Astrocyte of the cerebellum (primary cell): ENCODE data around the gene CFAP65.

Source experiments
- DNase-seq: peaks from one replicate; pipeline ENCODE4 v3.0.0-alpha.2; 2011; ENCODE audit warnings: low read depth
- H3K4me3 ChIP-seq: 2 replicates; pipeline ENCODE4 v1.5.1; 2011; ENCODE audit warnings: mild to moderate bottlenecking, low read depth, low read length, moderate library complexity
- in situ Hi-C: cut with HindIII; loops from 2 replicates; pipeline ENCODE4 v1.10.0; 2017; ENCODE audit warnings: low sequenced_read_pairs
- TF ChIP-seq, protein P1 (sequence below): IDR thresholded peaks from 2 replicates; pipeline ENCODE4 v1.5.1; 2012; ENCODE audit warnings: low read length, low read depth, moderate library complexity, mild to moderate bottlenecking; ENCODE audit errors: missing control alignments

Gene CFAP65

GRCh38 chr2:219057709-219058540 lies 16.6 kb upstream of the CFAP65 start:
- in situ Hi-C loops: no loop called here
- H3K4me3 ChIP-seq: no peak overlapping the region
- no peak for DNase-seq
- TF ChIP-seq, protein P1, sequence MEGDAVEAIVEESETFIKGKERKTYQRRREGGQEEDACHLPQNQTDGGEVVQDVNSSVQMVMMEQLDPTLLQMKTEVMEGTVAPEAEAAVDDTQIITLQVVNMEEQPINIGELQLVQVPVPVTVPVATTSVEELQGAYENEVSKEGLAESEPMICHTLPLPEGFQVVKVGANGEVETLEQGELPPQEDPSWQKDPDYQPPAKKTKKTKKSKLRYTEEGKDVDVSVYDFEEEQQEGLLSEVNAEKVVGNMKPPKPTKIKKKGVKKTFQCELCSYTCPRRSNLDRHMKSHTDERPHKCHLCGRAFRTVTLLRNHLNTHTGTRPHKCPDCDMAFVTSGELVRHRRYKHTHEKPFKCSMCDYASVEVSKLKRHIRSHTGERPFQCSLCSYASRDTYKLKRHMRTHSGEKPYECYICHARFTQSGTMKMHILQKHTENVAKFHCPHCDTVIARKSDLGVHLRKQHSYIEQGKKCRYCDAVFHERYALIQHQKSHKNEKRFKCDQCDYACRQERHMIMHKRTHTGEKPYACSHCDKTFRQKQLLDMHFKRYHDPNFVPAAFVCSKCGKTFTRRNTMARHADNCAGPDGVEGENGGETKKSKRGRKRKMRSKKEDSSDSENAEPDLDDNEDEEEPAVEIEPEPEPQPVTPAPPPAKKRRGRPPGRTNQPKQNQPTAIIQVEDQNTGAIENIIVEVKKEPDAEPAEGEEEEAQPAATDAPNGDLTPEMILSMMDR: peak; percentile 82

GRCh38 chr2:219056896-219057708 lies 15.8 kb upstream of the CFAP65 start:
- no peak for DNase-seq
- in situ Hi-C loops: no loop called here
- TF ChIP-seq, protein P1: no peak
- H3K4me3 ChIP-seq: no peak overlapping the region

- H3K4me3 ChIP-seq: no peak overlapping the region
- DNase-seq: no peak
- in situ Hi-C loops: no loop called here
- TF ChIP-seq, protein P1: no peak
Measured at GRCh38 chr2:219056176-219056895, 15.0 kb upstream of the CFAP65 start.

DNA sequence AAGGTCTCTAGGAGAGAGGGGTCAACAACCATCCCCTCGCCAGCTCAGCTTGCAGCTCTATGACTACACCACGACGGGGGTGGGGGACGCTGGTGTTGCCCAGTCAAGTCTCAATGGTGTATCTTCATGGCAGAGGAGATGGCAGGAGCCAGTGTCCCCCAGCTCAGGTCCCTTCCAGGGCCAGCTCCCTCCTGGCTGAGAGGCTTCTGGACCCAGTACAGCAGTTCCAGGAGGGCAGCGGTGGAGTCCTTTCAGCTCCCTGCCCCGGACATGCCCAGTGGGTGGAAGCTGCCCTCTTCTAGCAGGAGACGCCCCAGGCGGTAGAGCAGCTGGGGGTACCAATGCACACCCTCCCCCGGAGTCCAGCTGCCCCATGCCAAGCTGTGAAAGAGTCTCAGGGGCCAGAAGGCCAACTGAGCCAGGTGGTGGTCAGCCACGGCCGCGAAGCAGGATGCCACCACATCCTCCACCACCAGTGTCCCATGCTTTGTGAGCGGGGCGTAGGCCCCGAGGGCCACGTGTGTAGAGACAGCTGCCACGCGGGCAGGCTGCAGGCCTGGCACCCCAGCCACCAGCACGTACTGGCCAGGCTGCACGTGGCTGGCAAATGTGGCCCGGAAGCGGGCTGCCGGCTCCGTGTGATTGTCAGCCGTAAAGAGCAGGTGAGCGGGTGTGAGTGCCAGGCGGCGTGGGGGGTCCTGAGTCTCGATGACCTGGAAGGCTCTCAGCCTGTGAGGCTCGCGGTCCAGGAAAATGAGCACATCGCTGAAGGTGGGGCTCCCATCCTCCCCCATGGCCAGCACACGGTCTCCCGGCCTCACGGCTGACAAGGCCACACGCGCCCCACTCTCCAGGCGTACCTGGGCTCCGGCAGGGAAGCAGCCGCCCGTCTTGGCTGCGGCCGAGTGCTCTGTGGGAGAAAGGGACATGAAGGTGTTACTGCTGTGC lies 13.9 kb upstream of the CFAP65 start:
- H3K4me3 ChIP-seq: no peak overlapping the region
- in situ Hi-C loops: loop anchor here (5.0 kb wide), 2 partner anchors 52 to 92 kb away; no protein-coding TSS in a partner anchor

DNA sequence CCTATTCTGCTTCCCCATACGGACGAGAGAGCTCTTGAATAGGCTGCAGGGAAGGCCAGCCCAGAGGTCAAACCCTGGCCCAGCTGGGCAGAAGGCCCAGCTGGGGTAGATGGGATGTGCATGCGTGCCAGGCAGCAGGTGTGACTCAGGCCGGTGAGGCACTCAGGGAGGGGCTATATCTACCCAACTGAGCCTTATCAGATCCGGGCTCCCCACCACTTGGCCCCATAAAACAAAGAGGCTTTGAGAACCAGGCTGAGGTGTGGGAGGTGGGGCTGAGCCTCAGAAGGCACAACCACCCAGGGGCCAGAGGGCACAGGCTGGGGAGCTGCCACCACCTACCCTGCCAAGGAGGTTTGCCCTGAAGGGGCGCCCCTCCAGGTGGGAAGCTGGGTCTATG lies 8.0 kb upstream of the CFAP65 start:
- no peak overlapping the region for H3K4me3 ChIP-seq
- in situ Hi-C loops: no loop called here
- no peak for DNase-seq
- TF ChIP-seq, protein P1: no peak

More for the DNA sequence above, 13.9 kb upstream of the CFAP65 start:
- DNase-seq: no peak
- TF ChIP-seq, protein P1: no peak
